KMS-11 (cell line): ENCODE results near the gene HPS4.

Experiments
- H2AFZ ChIP-seq: fragments of 200-600 bp; sonication (generic); 2 replicates; pipeline ENCODE4 v1.6.1; 2016; ENCODE audit warnings: antibody characterized with exemption, mixed run types, low read depth
- H3K27ac ChIP-seq: fragments of 200-600 bp; sonication (generic); 2 replicates; pipeline ENCODE4 v1.6.1; 2016; ENCODE audit warnings: mild to moderate bottlenecking, mixed run types
- H3K27me3 ChIP-seq: fragments of 200-600 bp; sonication (generic); 2 replicates; pipeline ENCODE4 v1.6.1; 2017; ENCODE audit warnings: mild to moderate bottlenecking, low read depth, mixed run types, moderate library complexity; ENCODE audit not compliant: insufficient read depth
- H3K36me3 ChIP-seq: fragments of 200-600 bp; sonication (generic); 2 replicates; pipeline ENCODE4 v1.6.1; 2017; ENCODE audit warnings: mild to moderate bottlenecking, mixed run types; ENCODE audit not compliant: insufficient read depth
- H3K4me1 ChIP-seq: fragments of 200-600 bp; sonication (generic); 2 replicates; pipeline ENCODE4 v1.6.1; 2016; ENCODE audit warnings: mild to moderate bottlenecking, low read depth, mixed run types; ENCODE audit not compliant: poor library complexity, severe bottlenecking
- H3K4me2 ChIP-seq: fragments of 200-600 bp; sonication (generic); 2 replicates; pipeline ENCODE4 v1.7.0; 2016; ENCODE audit warnings: mild to moderate bottlenecking, mixed run types
- H3K4me3 ChIP-seq: fragments of 200-600 bp; sonication (generic); IDR thresholded peaks from 2 replicates; pipeline ENCODE4 v1.6.1; 2017; ENCODE audit warnings: low read depth, low read length, mixed read lengths; ENCODE audit not compliant: insufficient read depth
- H3K79me2 ChIP-seq: fragments of 200-600 bp; sonication (generic); 2 replicates; pipeline ENCODE4 v1.6.1; 2016; ENCODE audit warnings: low read depth, mixed run types; ENCODE audit not compliant: insufficient read depth
- H3K9ac ChIP-seq: fragments of 200-600 bp; sonication (generic); 2 replicates; pipeline ENCODE4 v1.6.1; 2016; ENCODE audit warnings: mild to moderate bottlenecking, mixed run types
- H4K20me1 ChIP-seq: fragments of 200-600 bp; sonication (generic); 2 replicates; pipeline ENCODE4 v1.6.1; 2016; ENCODE audit warnings: mild to moderate bottlenecking, mixed run types; ENCODE audit not compliant: insufficient read depth
- TF ChIP-seq, protein P1 (sequence below): fragments of 200-600 bp; sonication (generic); conservative IDR thresholded peaks from 2 replicates; pipeline ENCODE4 v1.6.1; 2017; ENCODE audit warnings: low read depth, mild to moderate bottlenecking, antibody characterized with exemption, low read length, moderate library complexity, mixed read lengths

Gene HPS4

DNA sequence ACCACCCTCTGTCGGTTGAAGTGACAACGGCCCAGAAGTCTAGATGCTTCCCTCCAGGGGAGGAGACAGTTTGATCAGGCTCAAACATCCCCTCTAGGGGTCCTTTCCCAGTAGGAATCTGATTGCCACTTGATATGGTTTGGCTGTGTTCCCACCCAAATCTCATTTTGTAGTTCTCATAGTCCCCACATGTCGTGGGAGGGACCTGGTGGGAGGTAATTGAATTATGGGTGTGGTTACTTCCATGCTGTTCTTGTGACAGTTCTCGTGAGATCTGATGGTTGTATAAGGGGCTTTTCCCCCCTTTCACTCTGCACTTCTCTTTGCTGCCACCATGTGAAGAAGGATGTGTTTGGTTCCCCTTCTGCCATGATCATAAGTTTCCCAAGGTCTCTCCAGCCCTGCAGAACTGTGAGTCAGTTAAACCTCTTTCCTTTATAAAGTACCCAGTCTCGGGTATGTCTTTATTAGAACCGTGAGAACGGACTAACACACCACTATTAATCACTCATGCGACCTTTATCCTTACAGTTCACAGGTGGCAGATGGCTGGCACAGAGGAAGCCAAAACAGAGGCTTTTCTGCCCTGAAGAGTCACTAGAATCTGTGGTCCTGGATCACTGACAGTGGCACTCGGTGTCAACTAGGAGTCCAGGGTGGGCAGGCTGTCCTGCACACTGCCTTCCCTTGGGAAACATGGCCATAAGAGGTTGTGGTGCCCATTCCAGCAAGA is 33.0 kb downstream of the HPS4 start:
- no peak overlapping the region for H2AFZ ChIP-seq
- H3K4me1 ChIP-seq = no peaks in the 10 kb centered on the region
- no peak overlapping the region for H3K9ac ChIP-seq
- H3K27ac ChIP-seq = no peak overlapping the region
- H3K79me2 ChIP-seq = no peaks in the 10 kb centered on the region
- no peaks in the 10 kb centered on the region for H3K36me3 ChIP-seq
- H3K27me3 ChIP-seq = no peaks in the 10 kb centered on the region
- TF ChIP-seq, protein P1, sequence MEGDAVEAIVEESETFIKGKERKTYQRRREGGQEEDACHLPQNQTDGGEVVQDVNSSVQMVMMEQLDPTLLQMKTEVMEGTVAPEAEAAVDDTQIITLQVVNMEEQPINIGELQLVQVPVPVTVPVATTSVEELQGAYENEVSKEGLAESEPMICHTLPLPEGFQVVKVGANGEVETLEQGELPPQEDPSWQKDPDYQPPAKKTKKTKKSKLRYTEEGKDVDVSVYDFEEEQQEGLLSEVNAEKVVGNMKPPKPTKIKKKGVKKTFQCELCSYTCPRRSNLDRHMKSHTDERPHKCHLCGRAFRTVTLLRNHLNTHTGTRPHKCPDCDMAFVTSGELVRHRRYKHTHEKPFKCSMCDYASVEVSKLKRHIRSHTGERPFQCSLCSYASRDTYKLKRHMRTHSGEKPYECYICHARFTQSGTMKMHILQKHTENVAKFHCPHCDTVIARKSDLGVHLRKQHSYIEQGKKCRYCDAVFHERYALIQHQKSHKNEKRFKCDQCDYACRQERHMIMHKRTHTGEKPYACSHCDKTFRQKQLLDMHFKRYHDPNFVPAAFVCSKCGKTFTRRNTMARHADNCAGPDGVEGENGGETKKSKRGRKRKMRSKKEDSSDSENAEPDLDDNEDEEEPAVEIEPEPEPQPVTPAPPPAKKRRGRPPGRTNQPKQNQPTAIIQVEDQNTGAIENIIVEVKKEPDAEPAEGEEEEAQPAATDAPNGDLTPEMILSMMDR = no peak
- H3K4me3 ChIP-seq = no peak overlapping the region
- H3K4me2 ChIP-seq = no peak overlapping the region
- H4K20me1 ChIP-seq = no peaks in the 10 kb centered on the region

DNA sequence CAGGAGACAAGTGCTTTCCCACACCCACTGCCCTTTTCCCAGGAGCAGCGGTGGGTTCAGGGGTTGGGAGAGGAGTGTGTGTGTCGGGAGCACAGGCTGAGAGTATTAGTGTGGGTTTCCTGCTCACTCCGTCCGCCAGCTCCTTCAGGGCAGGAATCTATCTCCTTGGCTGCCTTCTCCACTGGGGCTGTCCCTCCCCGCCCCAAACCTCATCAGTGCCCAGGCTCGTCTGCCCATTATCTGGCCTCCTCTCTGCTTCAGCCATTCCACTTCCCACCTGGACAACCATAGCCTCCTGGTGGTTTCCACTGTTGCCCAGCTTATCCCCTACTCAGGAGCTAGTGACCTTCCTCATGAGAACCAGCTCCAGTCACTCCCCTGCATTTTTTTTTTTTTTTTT is 34.6 kb downstream of the HPS4 start:
- Histone ChIP-seq H3K4me3 (no peak overlapping the region), H3K36me3 (no peaks in the 10 kb centered on the region), H3K27me3 (no peaks in the 10 kb centered on the region), H3K27ac (no peak overlapping the region), H3K79me2 (no peaks in the 10 kb centered on the region), H3K4me1 (no peaks in the 10 kb centered on the region), H2AFZ (no peak overlapping the region), H3K4me2 (no peak overlapping the region), H3K9ac (no peak overlapping the region), H4K20me1 (no peaks in the 10 kb centered on the region)
- TF ChIP-seq, protein P1 = no peak

DNA sequence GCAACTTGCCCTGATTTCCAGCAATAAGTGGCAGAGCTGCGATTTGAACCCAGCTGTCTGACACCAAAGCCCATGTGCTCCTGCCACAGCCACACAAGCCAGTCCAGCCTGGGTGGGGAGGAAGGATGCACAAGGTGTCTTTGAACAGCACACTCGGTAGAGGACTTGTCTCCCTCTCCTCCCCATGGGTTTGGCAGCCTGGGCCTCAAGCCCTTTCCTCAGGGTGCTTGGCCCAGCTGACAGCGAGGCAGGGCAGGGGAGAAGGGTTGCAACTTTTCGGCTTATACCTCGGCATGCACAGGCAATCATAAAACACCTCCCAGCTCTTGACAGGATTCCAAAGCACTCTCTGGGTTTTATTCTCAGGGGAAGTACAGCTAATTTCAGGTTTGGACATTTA is 35.2 kb downstream of the HPS4 start:
- no peaks in the 10 kb centered on the region for H3K4me1 ChIP-seq
- H3K27ac ChIP-seq = no peak overlapping the region
- TF ChIP-seq, protein P1 = no peak
- H3K4me3 ChIP-seq = no peak overlapping the region
- H3K9ac ChIP-seq = no peak overlapping the region
- no peak overlapping the region for H2AFZ ChIP-seq
- no peaks in the 10 kb centered on the region for H3K27me3 ChIP-seq
- no peaks in the 10 kb centered on the region for H3K79me2 ChIP-seq
- no peaks in the 10 kb centered on the region for H4K20me1 ChIP-seq
- no peak overlapping the region for H3K4me2 ChIP-seq
- no peaks in the 10 kb centered on the region for H3K36me3 ChIP-seq

DNA sequence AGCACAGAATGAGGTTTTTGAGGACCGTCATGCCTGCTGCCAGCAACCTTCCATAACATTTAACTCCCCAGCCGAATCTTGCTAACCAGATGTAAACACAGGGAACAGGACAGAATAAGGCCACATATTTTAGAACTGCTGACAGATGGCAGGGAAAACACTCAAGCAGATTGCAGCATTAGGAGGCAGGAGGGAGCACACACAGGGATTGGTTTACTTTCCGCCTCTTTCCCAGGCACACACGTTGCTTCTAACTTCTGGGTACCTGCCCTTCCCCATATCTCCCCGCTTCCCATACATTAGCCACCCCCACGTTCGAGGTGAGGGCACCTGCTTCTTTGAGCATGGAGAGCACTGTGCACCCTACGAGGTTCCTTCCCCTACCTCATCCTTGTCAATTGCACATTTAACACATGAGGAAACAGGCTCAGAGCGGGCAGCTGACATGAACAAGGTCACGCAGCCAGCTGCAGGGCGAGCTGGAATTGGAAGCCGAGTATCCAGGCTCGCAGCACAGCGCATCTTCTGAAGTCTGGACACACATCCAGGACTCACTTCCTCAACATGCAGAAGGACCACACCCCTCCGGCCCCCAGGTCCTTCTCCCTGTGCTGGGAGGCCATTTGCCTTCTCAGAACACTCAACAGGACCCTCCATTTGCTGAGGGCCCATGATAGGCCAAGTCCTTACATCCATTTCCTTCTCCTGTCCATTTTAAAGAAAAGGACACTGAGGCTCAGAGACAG is 35.8 kb downstream of the HPS4 start:
- Histone ChIP-seq H3K36me3 (no peaks in the 10 kb centered on the region), H4K20me1 (no peaks in the 10 kb centered on the region), H2AFZ (no peak overlapping the region), H3K4me3 (no peak overlapping the region), H3K27me3 (no peaks in the 10 kb centered on the region), H3K4me1 (no peaks in the 10 kb centered on the region), H3K4me2 (no peak overlapping the region), H3K9ac (no peak overlapping the region), H3K79me2 (no peaks in the 10 kb centered on the region), H3K27ac (no peak overlapping the region)
- TF ChIP-seq, protein P1 = no peak
